ENCODE measurements around the gene SAP30BP.

SAP30BP gene

DNA sequence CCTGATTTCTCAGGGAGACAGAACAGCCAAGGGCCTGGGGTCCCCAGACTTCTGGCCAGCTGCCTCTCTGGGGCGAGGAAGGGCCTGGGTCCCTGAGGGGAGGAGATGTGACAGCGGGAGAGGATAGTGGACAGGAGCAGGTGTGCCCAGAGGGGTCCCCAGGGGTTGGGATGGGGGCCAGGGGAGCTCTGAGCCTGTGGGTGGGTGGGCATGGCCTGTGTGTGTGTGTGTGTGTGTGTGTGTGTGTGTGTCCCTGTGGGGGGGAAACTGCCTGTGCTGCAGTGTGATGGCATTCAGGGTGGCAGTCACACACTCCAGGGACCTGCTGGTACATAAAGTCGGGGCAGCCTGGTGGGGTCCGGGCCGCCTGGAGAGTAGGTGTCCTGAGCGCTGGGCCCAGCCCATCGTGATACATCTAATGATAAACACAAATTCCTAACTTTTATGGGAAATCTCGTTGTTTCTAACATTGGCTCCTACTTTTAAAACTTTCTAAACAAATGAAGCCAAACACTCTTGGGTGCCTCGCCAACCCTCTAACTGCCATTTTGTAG, 55.5 kb downstream of the SAP30BP start:
- DNase-seq = no peak

DNA sequence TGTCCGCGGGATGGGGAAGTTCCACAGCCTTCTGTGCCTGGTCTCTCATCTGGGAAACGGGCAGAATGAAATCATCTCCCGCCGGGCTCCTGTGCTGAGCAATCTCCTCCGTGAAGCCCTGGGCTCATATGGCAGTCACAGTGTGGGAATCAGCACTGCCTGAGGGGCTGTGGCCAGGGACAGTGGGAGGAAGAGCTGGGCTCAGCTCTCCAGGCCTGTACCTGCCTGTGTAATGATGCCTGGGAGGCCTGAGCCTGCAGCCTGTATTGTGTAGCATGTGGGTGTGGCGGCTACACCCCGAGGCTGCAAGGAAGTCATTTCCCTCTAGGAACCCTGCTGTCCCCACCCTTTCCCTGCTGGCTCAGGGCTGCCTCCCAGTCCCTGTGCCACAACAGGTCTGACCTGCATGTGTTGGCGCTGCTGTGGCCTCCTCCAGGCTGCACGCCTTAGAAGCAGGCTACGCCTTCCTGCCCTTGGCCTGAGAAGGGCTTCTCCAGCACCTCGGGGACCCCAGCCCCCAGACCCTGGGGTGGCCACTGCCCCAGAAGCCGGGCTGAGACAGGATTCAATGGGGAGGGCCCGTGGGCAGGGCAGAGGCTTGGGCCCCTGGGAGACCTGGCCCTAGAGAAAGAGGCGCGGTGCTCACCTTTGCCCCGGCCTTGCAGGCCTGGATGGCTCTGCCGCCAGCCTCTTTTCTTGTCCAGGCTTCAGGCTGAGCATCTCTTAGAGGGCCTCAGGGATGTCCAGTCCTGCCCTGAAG, 56.2 kb downstream of the SAP30BP start:
- no peak for DNase-seq

DNA sequence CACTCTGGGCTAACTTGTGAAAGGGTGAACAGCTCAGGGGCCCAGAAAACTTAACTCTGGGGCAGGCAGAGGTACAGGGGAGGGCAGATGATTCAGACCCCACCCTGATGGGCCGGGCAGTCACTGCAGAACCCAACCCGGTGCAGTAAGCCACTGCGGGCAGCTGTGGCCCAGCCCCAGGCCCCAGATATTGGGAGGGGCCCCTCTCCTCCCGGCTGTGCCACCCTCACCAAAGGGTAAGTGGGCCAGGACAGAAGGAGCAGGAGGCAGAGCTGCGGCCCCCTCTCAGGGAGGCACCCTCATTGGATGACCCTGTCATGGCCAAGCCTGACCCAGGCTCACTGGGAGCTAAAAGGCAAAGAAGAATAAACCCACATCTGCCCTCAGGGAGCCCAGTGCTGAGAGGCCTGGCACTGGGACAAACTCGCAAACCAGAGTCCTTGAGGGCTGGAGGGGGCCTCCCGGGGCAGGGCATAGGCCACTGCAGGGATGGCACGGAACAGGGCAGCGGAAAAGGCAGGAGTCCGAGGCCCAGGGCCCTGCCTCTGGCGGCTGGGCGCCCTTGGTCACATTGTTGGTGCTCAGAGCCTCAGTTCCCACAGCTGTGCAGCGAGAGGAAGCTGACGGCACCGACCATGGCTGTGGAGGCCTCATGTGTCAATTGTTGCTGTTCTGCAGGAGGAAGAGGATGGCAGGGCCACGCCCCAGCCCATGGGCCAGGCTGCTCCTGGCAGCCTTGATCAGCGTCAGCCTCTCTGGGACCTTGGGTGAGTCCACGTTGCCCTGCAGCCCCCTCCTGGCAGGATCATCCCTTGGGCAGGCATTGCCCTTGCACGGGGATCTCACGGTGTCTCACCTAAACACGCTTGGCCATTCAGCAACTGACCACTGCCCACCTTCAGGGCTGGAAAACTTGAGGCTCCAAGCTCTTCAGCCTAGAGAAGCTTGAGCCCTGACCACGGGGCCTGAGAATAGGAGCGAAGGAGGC, 57.2 kb downstream of the SAP30BP start:
- DNase-seq = no peak

DNA sequence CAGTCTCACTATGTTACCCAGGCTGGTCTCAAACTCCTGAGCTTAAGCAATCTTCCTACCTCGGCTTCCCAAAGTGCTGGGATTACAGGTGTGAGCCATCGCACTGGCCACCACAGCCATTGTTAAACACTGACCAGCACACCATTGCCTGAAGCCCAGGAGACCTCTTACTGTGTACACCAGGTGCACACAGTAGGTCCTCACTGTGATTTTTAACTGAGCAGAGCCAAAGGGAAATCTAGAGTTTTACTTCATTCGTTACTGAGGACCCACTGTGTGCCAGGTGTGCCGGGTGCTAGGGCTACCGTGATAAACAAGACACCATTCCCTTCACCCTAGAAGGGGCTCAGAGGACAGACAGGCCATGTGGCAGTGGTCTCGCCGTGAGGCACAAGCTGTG, 58.4 kb downstream of the SAP30BP start:
- no peak for DNase-seq

DNA sequence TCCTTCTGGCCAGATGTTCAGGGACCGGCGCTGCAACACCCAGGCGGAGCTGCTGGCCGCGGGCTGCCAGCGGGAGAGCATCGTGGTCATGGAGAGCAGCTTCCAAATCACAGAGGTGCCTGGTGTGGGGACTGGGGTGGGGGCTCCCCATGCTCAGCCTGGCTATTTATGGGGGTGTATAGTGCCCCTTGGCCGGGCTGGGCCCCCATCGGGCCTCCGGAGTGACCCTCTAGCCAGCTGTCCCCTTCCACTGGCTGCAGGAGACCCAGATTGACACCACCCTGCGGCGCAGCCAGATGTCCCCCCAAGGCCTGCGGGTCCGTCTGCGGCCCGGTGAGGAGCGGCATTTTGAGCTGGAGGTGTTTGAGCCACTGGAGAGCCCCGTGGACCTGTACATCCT, 60.3 kb downstream of the SAP30BP start:
- no peak for DNase-seq

DNA sequence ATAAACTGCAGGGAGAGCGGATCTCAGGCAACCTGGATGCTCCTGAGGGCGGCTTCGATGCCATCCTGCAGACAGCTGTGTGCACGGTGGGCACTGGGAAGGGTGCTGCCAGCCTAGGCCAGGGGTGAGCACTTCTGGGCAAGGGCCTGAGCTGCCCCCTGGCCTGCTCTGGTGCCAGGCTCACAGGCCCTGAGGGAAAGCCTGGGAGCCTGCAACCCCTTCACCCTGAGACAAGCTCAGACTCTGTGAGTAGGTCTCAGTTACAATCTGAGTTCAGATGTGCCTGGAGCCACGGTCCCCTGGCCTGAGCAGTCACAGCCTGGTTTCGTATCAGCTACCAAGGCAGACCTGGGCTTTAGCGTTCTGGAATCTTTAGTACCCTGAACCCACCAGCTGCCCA, 62.2 kb downstream of the SAP30BP start:
- DNase-seq = no peak

DNA sequence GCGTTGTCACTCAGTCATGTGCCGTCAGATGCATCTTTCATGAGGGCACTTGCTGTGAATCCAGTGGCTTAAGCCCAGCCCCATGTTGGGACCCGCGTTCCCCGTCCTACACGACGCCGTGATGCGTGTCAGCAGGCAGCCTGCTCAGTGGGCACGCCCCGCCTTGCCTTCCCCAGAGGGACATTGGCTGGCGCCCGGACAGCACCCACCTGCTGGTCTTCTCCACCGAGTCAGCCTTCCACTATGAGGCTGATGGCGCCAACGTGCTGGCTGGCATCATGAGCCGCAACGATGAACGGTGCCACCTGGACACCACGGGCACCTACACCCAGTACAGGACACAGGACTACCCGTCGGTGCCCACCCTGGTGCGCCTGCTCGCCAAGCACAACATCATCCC, 62.9 kb downstream of the SAP30BP start:
- DNase-seq = no peak

DNA sequence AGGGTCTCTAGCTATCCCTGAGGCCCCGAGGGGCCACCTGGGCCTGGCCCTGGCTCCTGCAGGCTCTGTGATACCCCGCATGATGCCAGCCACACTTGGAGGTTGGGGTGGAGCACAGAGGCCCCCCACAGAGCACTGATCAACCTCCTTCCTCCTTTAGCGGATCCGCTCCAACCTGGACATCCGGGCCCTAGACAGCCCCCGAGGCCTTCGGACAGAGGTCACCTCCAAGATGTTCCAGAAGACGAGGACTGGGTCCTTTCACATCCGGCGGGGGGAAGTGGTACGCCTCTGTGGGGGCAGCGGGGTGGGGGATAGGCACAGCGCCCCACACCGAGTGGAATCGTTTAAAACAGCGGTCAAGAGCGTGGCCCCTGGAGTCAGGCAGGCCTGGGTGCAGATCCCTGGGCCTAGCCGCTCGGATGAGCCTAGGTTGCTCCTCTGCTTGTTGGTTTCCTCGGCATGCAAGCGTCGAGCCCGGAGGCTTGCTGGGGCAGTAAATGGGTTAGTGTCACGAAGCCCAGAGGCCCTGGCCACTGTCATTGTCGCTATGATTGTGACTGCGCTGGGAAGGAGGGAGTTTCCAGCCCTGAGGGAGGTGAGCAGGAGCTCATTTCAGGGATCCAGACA, 64.1 kb downstream of the SAP30BP start:
- no peak for DNase-seq

DNA sequence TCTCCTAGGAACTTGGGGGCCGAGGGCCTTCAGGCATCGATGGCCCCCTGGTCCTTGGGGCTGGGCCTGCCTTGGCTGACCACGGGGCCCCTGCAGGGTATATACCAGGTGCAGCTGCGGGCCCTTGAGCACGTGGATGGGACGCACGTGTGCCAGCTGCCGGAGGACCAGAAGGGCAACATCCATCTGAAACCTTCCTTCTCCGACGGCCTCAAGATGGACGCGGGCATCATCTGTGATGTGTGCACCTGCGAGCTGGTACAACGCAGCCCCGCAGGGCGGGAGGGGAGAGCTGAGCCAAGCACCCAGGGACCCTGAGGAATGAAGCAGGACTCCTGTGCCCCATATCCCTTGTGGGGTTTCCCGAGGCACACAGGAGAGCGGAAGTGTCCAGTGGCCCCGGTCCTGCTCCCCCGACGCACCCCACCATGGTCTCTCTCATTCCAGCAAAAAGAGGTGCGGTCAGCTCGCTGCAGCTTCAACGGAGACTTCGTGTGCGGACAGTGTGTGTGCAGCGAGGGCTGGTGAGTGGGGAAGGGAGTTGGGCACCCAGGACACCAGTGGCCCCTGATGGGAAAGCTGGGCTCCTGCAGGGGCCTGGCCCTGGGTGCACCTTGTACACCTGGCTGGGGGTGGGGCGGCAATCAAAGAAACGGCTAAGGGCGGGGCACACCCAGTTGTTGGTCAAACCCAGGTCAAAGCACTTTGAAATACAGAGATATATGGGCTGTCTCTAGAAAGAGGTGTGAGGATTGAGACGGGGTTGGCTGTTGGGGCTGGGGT, 64.8 kb downstream of the SAP30BP start:
- DNase-seq = no peak

DNA sequence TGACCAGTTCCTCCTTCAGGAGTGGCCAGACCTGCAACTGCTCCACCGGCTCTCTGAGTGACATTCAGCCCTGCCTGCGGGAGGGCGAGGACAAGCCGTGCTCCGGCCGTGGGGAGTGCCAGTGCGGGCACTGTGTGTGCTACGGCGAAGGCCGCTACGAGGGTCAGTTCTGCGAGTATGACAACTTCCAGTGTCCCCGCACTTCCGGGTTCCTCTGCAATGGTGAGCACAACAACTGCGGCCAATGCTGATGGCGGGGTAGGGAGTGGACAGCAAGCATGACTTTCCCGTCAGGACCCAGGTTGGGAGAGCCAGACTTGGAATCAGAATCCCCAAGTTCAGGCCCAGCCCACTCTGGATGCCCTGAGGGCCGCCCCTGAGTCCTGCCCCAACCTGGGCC, 66.3 kb downstream of the SAP30BP start:
- DNase-seq = no peak

DNA sequence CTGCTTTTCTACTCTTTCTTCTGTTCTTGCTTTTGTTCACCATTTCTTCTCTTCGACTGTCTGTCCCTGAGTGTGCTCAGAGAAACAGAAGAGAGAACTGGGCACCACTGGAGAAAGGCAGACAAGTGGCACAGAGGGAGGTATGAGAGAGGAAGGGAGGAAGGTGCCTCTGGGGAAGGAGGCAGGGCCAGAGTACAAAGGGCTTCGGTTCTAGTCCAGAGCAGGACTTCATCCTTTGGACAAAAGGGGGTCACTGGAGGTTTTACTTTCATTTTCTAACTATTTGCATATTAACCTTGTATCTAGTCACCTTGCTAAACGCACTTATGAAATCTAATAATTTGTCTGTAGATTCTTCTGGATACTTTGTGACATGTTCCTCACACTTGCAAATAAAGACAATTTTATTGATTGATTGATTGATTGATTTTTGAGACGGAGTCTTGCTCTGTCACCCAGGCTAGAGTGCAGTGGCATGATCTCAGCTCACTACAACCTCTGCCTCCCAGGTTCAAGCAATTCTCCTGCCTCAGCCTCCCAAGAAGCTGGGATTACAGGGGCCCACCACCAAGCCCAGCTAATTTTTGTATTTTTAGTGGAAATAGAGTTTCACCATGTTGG, 67.6 kb downstream of the SAP30BP start:
- DNase-seq = no peak

DNA sequence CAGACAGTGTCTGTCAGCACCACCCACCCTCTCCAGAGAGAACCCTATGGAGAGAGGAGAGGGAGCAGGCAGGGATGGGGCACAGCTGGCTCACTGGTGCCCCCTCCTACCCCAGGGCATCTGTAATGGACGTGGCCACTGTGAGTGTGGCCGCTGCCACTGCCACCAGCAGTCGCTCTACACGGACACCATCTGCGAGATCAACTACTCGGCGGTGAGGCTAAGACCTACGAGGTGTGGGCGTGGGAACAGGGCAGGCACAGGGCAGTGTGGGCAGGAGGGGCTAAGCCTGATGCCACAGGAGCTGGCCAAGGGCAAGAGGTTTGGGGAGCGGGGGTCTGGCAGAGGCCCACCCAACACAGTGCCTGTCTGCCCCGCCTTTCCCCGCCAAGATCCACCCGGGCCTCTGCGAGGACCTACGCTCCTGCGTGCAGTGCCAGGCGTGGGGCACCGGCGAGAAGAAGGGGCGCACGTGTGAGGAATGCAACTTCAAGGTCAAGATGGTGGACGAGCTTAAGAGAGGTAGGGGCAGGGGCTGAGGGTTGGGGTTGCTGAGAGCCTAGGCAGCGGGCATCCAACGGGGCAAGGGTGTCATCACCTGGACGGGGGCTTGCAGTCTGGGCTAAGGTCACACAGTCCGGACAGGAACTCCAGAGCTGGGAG, 69.2 kb downstream of the SAP30BP start:
- no peak for DNase-seq

DNA sequence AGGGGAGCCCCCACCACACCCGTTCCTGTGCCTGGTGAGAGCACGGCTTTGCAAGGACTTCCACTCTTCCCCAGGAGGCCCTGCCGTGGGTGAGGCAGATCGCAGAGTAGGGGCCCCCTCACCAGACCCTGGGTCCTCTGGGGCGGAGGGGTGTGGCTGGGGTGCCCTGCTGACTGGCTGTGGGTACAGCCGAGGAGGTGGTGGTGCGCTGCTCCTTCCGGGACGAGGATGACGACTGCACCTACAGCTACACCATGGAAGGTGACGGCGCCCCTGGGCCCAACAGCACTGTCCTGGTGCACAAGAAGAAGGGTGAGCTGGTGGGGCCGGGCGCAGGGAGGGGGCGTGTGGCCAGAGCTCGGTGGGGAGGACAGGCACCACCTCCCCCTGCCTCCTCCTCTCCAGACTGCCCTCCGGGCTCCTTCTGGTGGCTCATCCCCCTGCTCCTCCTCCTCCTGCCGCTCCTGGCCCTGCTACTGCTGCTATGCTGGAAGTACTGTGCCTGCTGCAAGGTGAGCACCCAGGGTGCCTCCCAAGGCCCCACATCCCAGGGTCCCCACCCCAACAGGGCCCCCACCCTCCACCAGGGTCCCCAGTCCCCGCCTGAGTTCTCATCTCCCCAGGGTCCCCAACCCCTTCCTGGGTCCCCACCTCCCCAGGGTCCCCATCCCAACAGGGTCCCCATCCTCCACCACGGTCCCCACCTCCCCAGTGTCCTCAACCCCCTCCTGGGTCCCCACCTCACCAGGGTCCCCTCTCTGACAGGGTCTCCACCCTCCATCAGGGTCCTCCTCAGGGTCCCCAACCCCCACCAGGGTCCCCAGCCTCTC, 70.2 kb downstream of the SAP30BP start:
- DNase-seq = no peak

DNA sequence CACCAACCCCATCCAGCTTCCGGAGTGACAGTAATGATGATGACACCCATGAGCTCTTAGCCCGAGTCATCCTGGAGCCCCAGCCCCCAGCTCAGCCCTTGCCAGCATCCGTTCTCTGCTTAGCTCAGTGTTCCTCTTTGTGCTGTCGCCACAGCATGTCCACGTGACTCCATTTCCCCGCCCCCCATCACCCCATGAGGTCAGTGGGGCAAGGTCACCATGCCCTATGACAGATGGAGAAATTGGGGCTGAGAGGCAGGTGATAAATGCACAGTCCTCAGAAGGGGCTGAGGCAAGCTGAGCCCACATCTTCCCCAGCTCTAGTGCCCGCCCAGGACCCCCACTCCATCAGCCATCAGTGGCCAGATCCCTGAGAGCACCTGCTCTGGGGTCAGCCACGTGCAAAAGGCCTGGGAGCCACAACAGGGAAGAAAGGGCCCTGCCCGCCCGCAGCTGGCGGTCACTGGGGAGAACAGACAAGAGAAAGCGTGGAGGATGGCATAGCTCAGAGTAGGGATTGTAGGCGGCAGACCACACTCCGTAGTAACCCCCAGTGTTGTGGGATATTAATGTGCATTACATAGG, 71.2 kb downstream of the SAP30BP start:
- DNase-seq = no peak

DNA sequence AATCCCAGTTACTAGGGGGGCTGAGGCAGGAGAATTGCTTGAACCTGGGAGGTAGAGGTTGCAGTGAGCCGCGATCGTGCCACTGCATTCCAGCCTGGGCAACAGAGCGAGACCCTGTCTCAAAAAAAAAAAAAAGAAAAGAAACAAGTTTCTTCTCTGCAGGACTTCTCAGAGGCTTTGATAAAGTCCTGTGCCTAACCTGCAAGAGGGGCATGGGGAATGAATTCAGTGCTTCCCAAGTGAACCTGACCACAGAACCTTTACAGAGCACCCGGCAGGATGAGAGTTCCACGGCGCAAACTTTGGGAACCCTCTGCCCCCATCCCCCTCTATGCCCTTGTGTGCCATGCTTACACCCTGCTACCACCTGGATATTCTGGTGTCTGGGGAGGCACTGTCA, 72.0 kb downstream of the SAP30BP start:
- no peak for DNase-seq

DNA sequence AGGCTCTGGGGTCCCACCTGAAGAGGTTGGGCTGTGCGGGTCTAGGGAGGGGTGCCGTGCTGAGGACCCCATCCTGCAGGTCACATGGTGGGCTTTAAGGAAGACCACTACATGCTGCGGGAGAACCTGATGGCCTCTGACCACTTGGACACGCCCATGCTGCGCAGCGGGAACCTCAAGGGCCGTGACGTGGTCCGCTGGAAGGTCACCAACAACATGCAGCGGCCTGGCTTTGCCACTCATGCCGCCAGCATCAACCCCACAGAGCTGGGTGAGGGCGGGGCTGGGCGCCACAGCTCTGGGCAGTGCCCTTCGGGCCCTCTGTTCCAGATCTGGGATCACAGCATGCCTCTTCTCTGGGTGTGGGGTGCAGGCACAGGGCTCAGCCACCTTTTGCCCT, 72.7 kb downstream of the SAP30BP start:
- no peak for DNase-seq

DNA sequence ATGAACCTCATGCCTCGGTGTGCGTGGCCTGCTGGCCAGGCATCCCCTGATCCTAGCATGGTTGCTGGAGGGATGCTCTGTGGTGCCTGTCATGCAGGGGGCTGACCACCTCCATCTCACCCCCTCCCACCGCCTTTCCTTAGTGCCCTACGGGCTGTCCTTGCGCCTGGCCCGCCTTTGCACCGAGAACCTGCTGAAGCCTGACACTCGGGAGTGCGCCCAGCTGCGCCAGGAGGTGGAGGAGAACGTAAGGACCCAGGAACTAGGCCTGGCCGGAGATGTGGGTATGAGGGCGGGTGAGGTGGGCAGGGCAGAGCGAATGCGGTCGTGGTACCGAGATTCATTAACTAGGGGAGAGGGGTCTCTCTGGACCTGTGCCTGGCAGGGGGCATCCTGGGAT, 73.1 kb downstream of the SAP30BP start:
- no peak for DNase-seq

DNA sequence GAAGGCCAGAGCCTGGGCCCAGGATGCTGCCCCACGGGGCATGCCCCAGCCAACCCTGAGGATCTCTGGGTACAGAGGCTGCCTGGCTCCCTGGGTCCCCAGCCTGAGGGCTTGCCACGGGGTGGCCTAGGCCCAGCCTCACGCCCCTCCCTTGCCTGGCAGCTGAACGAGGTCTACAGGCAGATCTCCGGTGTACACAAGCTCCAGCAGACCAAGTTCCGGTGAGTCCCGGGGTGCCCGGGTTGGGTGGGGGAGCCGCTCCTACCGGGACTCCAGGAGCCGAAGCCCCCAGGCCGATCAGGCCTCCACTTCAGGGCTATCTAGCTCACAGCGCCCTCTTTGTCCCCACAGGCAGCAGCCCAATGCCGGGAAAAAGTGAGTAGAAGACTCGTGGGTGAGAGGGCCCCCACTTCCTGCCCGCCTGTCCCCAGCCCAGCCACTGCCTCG, 73.5 kb downstream of the SAP30BP start:
- no peak for DNase-seq

DNA sequence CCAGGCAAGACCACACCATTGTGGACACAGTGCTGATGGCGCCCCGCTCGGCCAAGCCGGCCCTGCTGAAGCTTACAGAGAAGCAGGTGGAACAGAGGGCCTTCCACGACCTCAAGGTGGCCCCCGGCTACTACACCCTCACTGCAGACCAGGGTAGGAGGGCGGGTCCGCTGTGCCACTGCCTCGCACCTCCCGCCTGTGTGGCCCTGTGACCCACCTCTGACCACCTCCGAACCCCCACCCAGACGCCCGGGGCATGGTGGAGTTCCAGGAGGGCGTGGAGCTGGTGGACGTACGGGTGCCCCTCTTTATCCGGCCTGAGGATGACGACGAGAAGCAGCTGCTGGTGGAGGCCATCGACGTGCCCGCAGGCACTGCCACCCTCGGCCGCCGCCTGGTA, 75.2 kb downstream of the SAP30BP start:
- DNase-seq = no peak

DNA sequence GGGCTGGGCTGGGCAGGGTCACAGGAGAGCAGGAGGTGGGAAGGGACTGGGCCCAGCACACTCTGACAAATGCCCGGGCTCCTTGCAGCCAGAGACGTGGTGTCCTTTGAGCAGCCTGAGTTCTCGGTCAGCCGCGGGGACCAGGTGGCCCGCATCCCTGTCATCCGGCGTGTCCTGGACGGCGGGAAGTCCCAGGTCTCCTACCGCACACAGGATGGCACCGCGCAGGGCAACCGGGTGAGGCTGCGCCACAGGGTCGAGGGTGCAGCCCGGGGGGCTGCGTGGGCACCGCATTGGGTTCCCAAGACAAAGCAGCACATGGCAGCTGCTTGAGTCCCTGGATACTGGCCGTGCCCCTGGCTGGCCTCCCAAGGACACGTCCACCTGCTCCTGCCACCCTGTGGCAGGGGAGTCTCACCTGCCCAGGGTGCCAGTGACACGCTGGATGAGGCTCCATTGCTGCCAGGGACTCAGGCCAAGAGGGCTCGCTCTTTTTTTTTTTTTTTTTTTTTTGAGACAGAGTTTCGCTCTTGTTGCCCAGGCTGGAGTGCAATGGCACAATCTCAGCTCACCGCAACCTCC, 76.6 kb downstream of the SAP30BP start:
- DNase-seq = no peak
